ENCODE measurements around the gene KIF3B.
"Not testable (repeated sequence)": the region's sequence is repeated elsewhere in the genome, so short reads cannot be mapped to it uniquely, and the experiment has no call there.

KIF3B gene

GRCh38 chr20:32329817-32330554 is 52.5 kb downstream of the KIF3B start:
- DNase-seq (ENCODE audit: low read depth in 3 of 3): no peak

- no peak for DNase-seq (ENCODE audit: low read depth in 3 of 3)
These were observed 53.1 kb downstream of the KIF3B start for GRCh38 chr20:32330555-32330897.

GRCh38 chr20:32332614-32333013 is 55.2 kb downstream of the KIF3B start:
- DNase-seq (ENCODE audit: low read depth in 3 of 3): no peak

GRCh38 chr20:32333181-32333987 is 55.9 kb downstream of the KIF3B start:
- DNase-seq (ENCODE audit: low read depth in 3 of 3): peak in 2 of 3 experiments; percentile 35 to 57

GRCh38 chr20:32333988-32334885 is 56.8 kb downstream of the KIF3B start:
- DNase-seq (ENCODE audit: low read depth in 3 of 3): peak in 2 of 3 experiments; percentile 27 to 50

- DNase-seq (ENCODE audit: low read depth in 3 of 3): no peak
These were observed 59.5 kb downstream of the KIF3B start for GRCh38 chr20:32336918-32337347.

- DNase-seq (ENCODE audit: low read depth in 3 of 3): no peak
These were observed 60.6 kb downstream of the KIF3B start for GRCh38 chr20:32337937-32338661.

- DNase-seq (ENCODE audit: low read depth in 3 of 3): no peak
These were observed 61.2 kb downstream of the KIF3B start for GRCh38 chr20:32338665-32339064.

GRCh38 chr20:32339116-32339515 is 61.7 kb downstream of the KIF3B start:
- DNase-seq (ENCODE audit: low read depth in 3 of 3): no peak

- not testable (repeated sequence) for DNase-seq (ENCODE audit: low read depth in 3 of 3)
These were observed 63.6 kb downstream of the KIF3B start for GRCh38 chr20:32341053-32341452.

GRCh38 chr20:32343439-32343838 is 66.0 kb downstream of the KIF3B start:
- no peak for DNase-seq (ENCODE audit: low read depth in 3 of 3)

GRCh38 chr20:32344835-32345506 is 67.5 kb downstream of the KIF3B start:
- DNase-seq (ENCODE audit: low read depth in 3 of 3): no peak

- DNase-seq (ENCODE audit: low read depth in 3 of 3): no peak
These were observed 70.8 kb downstream of the KIF3B start for GRCh38 chr20:32348207-32348606.

- no peak for DNase-seq (ENCODE audit: low read depth in 3 of 3)
These were observed 73.0 kb downstream of the KIF3B start for GRCh38 chr20:32350421-32350820.

GRCh38 chr20:32352121-32352720 is 74.8 kb downstream of the KIF3B start:
- DNase-seq (ENCODE audit: low read depth in 3 of 3): no peak

GRCh38 chr20:32353848-32354496 is 76.5 kb downstream of the KIF3B start:
- no peak for DNase-seq (ENCODE audit: low read depth in 3 of 3)

GRCh38 chr20:32354592-32355416 is 77.4 kb downstream of the KIF3B start:
- no peak for DNase-seq (ENCODE audit: low read depth in 3 of 3)

- no peak for DNase-seq (ENCODE audit: low read depth in 3 of 3)
These were observed 78.0 kb downstream of the KIF3B start for GRCh38 chr20:32355417-32355841.
